ENCODE results near the gene COL18A1. TPM values are rescaled to one million over a fixed set of nuclear protein-coding genes. Genes with fewer than 3 reads are reported as not detected.

COL18A1 gene
- total and polyA plus RNA-seq, 2 donors (not counting 1 experiment from before 2014, with no cell fraction given): 15.6 to 24.7 TPM

DNA sequence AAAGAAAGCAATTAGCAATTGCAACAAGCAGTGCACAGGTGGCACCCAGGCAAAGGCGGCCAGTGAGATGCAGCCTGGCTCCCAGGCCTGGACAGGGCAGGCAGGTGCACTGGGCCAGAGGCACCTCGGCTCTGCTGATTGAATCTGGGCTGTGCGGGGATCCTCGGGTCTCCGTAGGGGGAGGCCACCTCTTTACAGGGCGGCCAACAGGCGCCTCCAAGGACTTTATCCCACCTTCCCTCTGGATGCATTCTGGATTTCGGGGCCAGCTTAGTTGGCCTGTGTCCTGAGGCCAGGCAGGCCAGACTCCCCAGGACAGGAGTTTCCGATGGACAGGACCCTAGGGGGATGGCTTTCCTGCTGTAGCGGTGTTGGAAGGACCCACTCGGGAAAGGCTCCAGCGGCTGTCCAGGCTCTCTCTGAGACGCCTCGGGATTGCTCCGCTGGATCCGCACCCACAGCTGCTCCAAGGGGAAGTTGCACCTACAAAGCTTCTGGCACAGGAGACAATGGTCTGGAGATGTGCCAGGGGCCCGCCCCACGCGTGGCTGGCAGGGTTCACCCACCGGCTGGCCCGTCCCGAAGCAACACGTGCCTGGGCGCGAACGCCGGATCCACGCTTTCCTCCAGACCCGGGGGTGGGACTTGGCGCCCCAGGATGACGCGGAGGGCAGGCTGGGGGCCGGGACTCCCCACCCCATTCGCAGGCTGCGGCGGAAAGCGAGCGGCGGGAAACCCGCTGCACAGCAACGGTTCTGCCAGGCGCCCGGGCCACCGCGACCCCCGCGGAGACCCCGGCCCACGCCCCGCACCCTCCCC is 136.5 kb downstream of the COL18A1 start:
- Histone ChIP-seq H3K27ac (ENCODE audit: low read length in 2 of 2) (no peak overlapping the region), H3K36me3 (replicated peaks in 1 of 2; ENCODE audit: control extremely low read depth in 1 of 2, control insufficient read depth in 1 of 2, extremely low read depth in 1 of 2, insufficient read depth in 2 of 2, low read length in 1 of 2) (no peaks in the 10 kb centered on the region), H3K4me3 (ENCODE audit: control extremely low read depth in 1 of 5, extremely low read depth in 1 of 5, insufficient read depth in 1 of 5, low read depth in 2 of 5, low read length in 4 of 5) (peak overlapping the region; percentile 12 to 68 (median 50)), H4K20me1 (ENCODE audit: control insufficient read depth, insufficient read depth, low read length, poor library complexity, severe bottlenecking) (no peaks in the 10 kb centered on the region), H2AFZ (ENCODE audit: insufficient read depth, low read depth, low read length, poor library complexity, severe bottlenecking) (peak overlapping the region; percentile 78), H3K9ac (ENCODE audit: low read length) (peak overlapping the region; percentile 64), H3K79me2 (ENCODE audit: control insufficient read depth, insufficient read depth, low read length) (no peaks in the 10 kb centered on the region), H3K27me3 (replicated peaks in 1 of 4; ENCODE audit: control extremely low read depth in 1 of 4, control insufficient read depth in 3 of 4, insufficient read depth in 4 of 4, low read length in 3 of 4) (no peaks in the 10 kb centered on the region), H3K4me2 (replicated peaks; ENCODE audit: low read depth, low read length, poor library complexity, severe bottlenecking) (peak overlapping the region; percentile 89), H3K4me1 (ENCODE audit: control insufficient read depth in 2 of 2, insufficient read depth in 2 of 2, low read length in 2 of 2) (peaks cover 16 to 22% of the 10 kb centered on the region in 2 donors), H3K9me3 (ENCODE audit: control extremely low read depth in 1 of 3, control insufficient read depth in 2 of 3, insufficient read depth in 1 of 3, low read length in 2 of 3) (no peaks in the 10 kb centered on the region)
- Mint-ChIP-seq H3K27me3 (no peaks in the 10 kb centered on the region), H3K4me1 (peaks cover 12% of the 10 kb centered on the region), H3K27ac (no peak overlapping the region), H3K9me3 (ENCODE audit: insufficient read depth) (no peaks in the 10 kb centered on the region), H3K4me3 (peak overlapping the region; percentile 78)
- 20% methylated on average over 49 of the region's 50 CpGs for WGBS (ENCODE audit: insufficient coverage)
- DNase-seq (peak; percentile 67), ATAC-seq (ENCODE audit: low read depth) (peak; percentile 50)
- intact Hi-C loops (cut with micrococcal nuclease): loop anchor here (1.0 to 5.0 kb wide), 6 partner anchors 14 to 469 kb away; partner anchors contain the start of genes ADARB1, PCBP3 and POFUT2
- TF ChIP-seq, protein P1, sequence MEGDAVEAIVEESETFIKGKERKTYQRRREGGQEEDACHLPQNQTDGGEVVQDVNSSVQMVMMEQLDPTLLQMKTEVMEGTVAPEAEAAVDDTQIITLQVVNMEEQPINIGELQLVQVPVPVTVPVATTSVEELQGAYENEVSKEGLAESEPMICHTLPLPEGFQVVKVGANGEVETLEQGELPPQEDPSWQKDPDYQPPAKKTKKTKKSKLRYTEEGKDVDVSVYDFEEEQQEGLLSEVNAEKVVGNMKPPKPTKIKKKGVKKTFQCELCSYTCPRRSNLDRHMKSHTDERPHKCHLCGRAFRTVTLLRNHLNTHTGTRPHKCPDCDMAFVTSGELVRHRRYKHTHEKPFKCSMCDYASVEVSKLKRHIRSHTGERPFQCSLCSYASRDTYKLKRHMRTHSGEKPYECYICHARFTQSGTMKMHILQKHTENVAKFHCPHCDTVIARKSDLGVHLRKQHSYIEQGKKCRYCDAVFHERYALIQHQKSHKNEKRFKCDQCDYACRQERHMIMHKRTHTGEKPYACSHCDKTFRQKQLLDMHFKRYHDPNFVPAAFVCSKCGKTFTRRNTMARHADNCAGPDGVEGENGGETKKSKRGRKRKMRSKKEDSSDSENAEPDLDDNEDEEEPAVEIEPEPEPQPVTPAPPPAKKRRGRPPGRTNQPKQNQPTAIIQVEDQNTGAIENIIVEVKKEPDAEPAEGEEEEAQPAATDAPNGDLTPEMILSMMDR (IDR thresholded peaks at IDR 0.05): no peak
- no peak for TF ChIP-seq EZH2 (IDR thresholded peaks at IDR 0.05; ENCODE audit: borderline replicate concordance, insufficient read depth, low read depth, low read length, poor library complexity, severe bottlenecking)
- ChIA-PET CTCF (interaction anchor here (0.9 kb wide), 1 partner anchor 281 kb away, joined by 3 read pairs; no protein-coding TSS in a partner anchor), POLR2A (no interaction called here)

DNA sequence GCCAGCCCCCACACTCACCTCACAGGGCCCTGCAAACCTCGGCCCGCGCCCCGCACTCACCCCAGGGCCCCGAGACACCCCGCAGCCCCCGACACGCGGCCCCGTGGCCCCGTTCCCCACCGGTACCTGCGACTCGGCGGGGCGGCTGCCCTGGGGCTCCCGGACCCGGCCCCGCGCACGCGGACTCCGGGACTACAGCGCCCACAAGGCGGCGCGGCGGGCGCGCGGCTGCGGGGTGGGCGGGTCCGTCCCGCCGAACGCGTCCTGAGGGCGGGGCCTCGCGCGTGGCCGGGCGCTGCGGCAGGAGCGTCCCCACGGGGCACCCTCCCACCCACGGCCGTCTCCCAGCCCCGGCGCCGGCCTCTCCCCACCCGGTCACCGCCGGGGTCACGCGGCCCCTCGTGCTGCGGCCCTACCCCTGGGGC is 137.3 kb downstream of the COL18A1 start, which contains the start of gene SLC19A1:
Gene SLC19A1, minus strand, starts transcription at position 199 of the 425 bp plus-strand sequence. CDS start 4,481 bp downstream, outside the sequence.
- under 1% methylated on average over 58 of the region's 59 CpGs for WGBS (ENCODE audit: insufficient coverage)
- Histone ChIP-seq H3K9ac (ENCODE audit: low read length) (peak within 1 kb of the TSS; percentile 64), H2AFZ (ENCODE audit: insufficient read depth, low read depth, low read length, poor library complexity, severe bottlenecking) (peak within 1 kb of the TSS; percentile 78), H3K4me2 (replicated peaks; ENCODE audit: low read depth, low read length, poor library complexity, severe bottlenecking) (peak within 1 kb of the TSS; percentile 89), H3K27ac (ENCODE audit: low read length in 2 of 2) (no peak within 1 kb of the TSS), H3K27me3 (replicated peaks in 1 of 4; ENCODE audit: control extremely low read depth in 1 of 4, control insufficient read depth in 3 of 4, insufficient read depth in 4 of 4, low read length in 3 of 4) (no peaks in the 10 kb centered on the region), H3K36me3 (replicated peaks in 1 of 2; ENCODE audit: control extremely low read depth in 1 of 2, control insufficient read depth in 1 of 2, extremely low read depth in 1 of 2, insufficient read depth in 2 of 2, low read length in 1 of 2) (no peaks in the 10 kb centered on the region), H3K4me3 (ENCODE audit: control extremely low read depth in 1 of 5, extremely low read depth in 1 of 5, insufficient read depth in 1 of 5, low read depth in 2 of 5, low read length in 4 of 5) (peak within 1 kb of the TSS; percentile 12 to 68 (median 50)), H3K9me3 (ENCODE audit: control extremely low read depth in 1 of 3, control insufficient read depth in 2 of 3, insufficient read depth in 1 of 3, low read length in 2 of 3) (no peaks in the 10 kb centered on the region), H3K4me1 (ENCODE audit: control insufficient read depth in 2 of 2, insufficient read depth in 2 of 2, low read length in 2 of 2) (peaks cover 16 to 22% of the 10 kb centered on the region in 2 donors), H4K20me1 (ENCODE audit: control insufficient read depth, insufficient read depth, low read length, poor library complexity, severe bottlenecking) (no peaks in the 10 kb centered on the region), H3K79me2 (ENCODE audit: control insufficient read depth, insufficient read depth, low read length) (no peaks in the 10 kb centered on the region)
- H3K4me1 Mint-ChIP-seq: peaks cover 12% of the 10 kb centered on the region
- POLR2A ChIA-PET: no interaction called here
- H3K27me3 Mint-ChIP-seq: no peaks in the 10 kb centered on the region
- DNase-seq (peak; percentile 81), ATAC-seq (ENCODE audit: low read depth) (peak; percentile 92)
- TF ChIP-seq EZH2 (IDR thresholded peaks at IDR 0.05; ENCODE audit: borderline replicate concordance, insufficient read depth, low read depth, low read length, poor library complexity, severe bottlenecking): no peak
- TF ChIP-seq, protein P1 (IDR thresholded peaks at IDR 0.05): peak; percentile 48
- intact Hi-C loops (cut with micrococcal nuclease): loop anchor here (1.0 to 5.0 kb wide), 5 partner anchors 13 to 470 kb away; partner anchors contain the start of genes ADARB1 and POFUT2
- no peaks in the 10 kb centered on the region for H3K9me3 Mint-ChIP-seq (ENCODE audit: insufficient read depth)
- H3K4me3 Mint-ChIP-seq: peak within 1 kb of the TSS; percentile 78
- no peak within 1 kb of the TSS for H3K27ac Mint-ChIP-seq
- CTCF ChIA-PET: no interaction called here
